Activated CD4-positive, alpha-beta T cell treated with anti-CD3 and anti-CD28 coated beads, Interleukin-2, Interleukin-4, amounts not matched to agents 100 ng/mL and 50 ng/mL, durations not matched to agents 16 hours and 8 hours (primary cell): ENCODE data around the gene OR52N4.
"Not testable (repeated sequence)": the region's sequence is repeated elsewhere in the genome, so short reads cannot be mapped to it uniquely, and the experiment has no call there.

Experiments
- DNase-seq: peaks from one replicate; pipeline ENCODE4 v3.0.0-alpha.2; 2020; ENCODE audit warnings: low spot score

OR52N4 gene

GRCh38 chr11:5753943-5754342 is at the start of gene OR52N4:
Gene OR52N4, plus strand, starts transcription at chr11:5754243. Its CDS starts 498 bp downstream, at chr11:5754741.
- DNase-seq = no peak

- DNase-seq = no peak
These were observed 48.4 kb upstream of the OR52N4 start for GRCh38 chr11:5705688-5706087.

GRCh38 chr11:5712507-5712906 is 41.5 kb upstream of the OR52N4 start:
- no peak for DNase-seq

GRCh38 chr11:5713695-5714094 is 40.3 kb upstream of the OR52N4 start:
- DNase-seq = no peak

GRCh38 chr11:5716518-5716917 is 37.5 kb upstream of the OR52N4 start:
- DNase-seq = not testable (repeated sequence)

GRCh38 chr11:5719703-5720495 is 34.1 kb upstream of the OR52N4 start:
- no peak for DNase-seq

- DNase-seq = no peak
These were observed 31.4 kb upstream of the OR52N4 start for GRCh38 chr11:5722622-5723021.

GRCh38 chr11:5726351-5726750 is 27.7 kb upstream of the OR52N4 start:
- no peak for DNase-seq

- no peak for DNase-seq
These were observed 26.4 kb upstream of the OR52N4 start for GRCh38 chr11:5727691-5728090.

GRCh38 chr11:5736396-5736795 is 17.6 kb upstream of the OR52N4 start, which contains the start of gene OR56B1:
Gene OR56B1, plus strand, starts transcription at chr11:5736448. Its CDS starts 69 bp downstream, at chr11:5736517.
- no peak for DNase-seq

- DNase-seq = no peak
These were observed 17.0 kb upstream of the OR52N4 start for GRCh38 chr11:5737091-5737490.

GRCh38 chr11:5737670-5738392 is 16.2 kb upstream of the OR52N4 start:
- DNase-seq = no peak

GRCh38 chr11:5738431-5738830 is 15.6 kb upstream of the OR52N4 start:
- no peak for DNase-seq

- DNase-seq = no peak
These were observed 7.4 kb upstream of the OR52N4 start for GRCh38 chr11:5746614-5747013.

- DNase-seq = no peak
These were observed 4.2 kb upstream of the OR52N4 start for GRCh38 chr11:5749836-5750235.

- no peak for DNase-seq
These were observed 13.0 kb downstream of the OR52N4 start for GRCh38 chr11:5767056-5767455.

- no peak for DNase-seq
These were observed 29.2 kb downstream of the OR52N4 start, which contains the start of gene OR52N5 for GRCh38 chr11:5783255-5783654. Gene OR52N5, minus strand, starts transcription at chr11:5783355. Its CDS starts 4,721 bp downstream, at chr11:5778634.

- no peak for DNase-seq
These were observed 37.1 kb downstream of the OR52N4 start, which contains the start of gene OR52N1 for GRCh38 chr11:5791165-5791564. Gene OR52N1, minus strand, starts transcription at chr11:5791265. Its CDS starts 2,449 bp downstream, at chr11:5788816.

- DNase-seq = no peak
These were observed 42.5 kb downstream of the OR52N4 start for GRCh38 chr11:5796541-5796940.

- no peak for DNase-seq
These were observed 49.9 kb downstream of the OR52N4 start for GRCh38 chr11:5803982-5804381.
